ENCODE data around the gene CHCT1.
"Not testable (repeated sequence)": the region's sequence is repeated elsewhere in the genome, so short reads cannot be mapped to it uniquely, and the experiment has no call there.

Gene CHCT1

DNA sequence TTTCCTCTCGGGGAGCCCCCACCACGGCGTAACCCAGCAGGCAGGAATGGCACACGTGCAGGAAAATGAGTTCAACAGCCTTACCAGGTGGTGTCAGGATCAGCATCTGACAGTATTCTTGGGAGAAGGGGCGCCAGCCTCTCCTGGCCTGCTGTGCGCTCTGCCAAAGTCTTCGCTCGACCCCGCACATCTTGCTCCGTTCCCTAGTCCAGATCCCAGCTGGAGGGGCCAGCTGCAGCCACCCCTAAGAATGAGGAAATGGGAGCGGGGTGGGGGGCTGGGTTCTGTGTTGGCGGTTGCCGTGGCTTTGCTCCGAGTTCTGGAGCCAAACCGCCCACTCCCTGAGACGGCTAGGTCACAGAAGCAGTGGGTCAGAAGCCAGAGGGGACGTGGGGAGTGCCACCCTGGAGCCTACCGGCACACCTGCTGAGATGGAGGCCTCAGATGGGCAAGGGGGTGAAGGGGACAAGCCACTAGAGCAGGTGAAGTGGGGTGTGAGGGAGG, at the start of gene CHCT1:
Gene CHCT1 (plus strand): TSS at position 328 of the 504 bp plus-strand sequence. CDS start 104 bp downstream, at position 432.
- DNase-seq (ENCODE audit: low read depth in 1 of 2, low spot score in 1 of 2) = no peak

DNA sequence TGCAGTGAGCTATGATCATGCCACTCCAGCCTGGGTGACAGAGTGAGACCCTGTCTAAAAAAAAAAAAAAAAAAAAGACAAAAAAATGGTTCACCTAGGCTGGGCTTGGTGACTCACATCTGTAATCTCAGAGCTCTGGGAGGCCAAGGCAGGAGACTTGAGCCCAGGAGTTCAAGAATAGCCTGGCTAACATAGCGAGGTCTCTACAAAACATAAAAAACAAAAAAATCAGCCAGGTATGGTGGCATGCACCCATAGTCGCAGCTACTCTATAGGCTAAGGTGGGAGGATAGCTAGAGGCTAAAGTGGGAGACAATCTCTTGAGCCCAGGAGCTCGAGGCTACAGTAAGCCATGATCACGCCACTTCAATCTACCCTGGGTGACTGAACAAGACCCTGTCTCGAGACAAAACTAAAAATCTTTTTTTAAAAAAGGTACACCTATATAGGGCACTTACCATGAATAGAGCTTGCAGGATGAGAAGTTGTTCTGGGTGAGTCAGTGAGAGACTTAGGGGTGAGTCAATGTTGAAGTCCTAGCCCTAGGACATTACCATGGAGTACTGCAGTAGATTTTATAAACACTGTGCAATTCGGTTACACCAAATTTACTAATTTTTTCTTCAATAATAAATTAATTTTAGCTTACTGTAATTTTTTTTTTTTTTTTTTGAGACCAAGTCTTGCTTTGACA, 49.4 kb upstream of the CHCT1 start:
- no peak for DNase-seq (ENCODE audit: low read depth in 1 of 2, low spot score in 1 of 2)

DNA sequence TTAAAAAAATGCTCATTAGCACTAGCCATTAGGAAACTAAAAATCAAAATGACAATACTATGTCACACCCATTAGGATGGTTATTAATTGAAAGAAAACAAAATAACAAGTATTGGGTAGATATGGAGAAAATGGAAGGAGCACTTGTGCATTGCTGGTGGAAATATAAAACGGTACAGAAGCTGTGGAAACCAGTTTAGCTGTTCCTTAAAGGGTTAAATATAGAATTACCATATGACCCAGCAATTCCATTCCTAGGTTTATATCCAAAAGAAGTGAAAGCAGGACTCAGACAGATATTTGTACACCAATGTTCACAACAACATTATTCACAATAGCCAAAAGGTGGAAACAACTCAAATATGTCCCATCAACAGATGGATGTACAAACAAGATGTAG, 44.1 kb upstream of the CHCT1 start:
- DNase-seq (ENCODE audit: low read depth in 1 of 2, low spot score in 1 of 2) = not testable (repeated sequence)

DNA sequence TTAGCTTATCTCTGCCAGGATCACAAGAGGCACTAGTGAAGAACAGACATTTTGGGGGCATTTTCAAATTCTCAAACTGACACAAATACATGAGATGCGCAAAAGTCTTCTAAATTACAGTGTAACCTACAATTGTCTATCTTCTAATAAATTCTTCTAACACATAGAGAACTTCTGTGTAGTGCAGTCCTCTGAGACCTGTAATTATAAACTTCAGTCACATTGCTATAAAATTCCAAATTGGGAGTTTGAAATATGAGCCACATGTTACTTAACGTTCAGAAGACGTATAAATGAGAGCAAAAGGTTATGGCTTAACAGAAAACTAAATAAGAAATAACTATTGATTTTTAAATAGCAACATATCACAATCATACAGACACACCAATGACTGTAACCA, 42.8 kb upstream of the CHCT1 start:
- DNase-seq (ENCODE audit: low read depth in 1 of 2, low spot score in 1 of 2) = not testable (repeated sequence)

DNA sequence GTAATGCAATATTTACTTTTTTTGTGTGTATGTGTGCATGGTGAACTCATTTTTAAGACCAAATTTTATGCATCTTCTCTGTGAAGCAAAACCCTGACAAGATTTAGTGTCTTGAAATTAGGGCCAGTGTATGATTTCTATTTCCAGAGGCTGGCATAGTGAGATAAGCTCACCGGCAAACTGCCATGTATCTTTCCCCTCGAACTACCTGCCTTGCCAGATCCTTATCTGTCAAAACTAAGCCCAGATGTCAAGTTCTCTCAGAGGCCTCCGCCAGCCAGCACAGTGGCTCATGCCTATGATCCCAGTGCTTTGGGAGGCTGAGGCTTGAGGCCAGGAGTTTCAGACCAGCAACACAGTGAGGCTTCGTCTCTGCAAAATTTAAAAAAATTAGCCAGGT, 40.3 kb upstream of the CHCT1 start:
- no peak for DNase-seq (ENCODE audit: low read depth in 1 of 2, low spot score in 1 of 2)

DNA sequence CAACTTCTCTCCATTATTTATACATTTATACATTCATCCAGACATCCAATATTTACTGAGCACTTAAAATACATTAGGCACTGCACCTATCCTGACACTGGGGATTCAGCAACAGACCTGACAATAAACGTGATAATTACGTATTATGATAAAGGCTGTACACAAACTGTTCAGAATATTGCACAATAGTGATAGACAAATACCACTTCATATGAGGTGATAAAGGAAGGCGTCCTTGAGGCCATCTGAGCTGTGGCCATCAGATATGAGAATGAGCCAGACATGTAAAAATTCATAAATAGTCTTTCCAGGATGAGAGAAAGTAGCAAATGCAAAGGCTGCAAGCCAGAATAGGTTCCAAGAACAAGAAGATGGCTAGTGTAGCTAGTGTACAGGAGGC, 38.9 kb upstream of the CHCT1 start:
- DNase-seq (ENCODE audit: low read depth in 1 of 2, low spot score in 1 of 2) = no peak

DNA sequence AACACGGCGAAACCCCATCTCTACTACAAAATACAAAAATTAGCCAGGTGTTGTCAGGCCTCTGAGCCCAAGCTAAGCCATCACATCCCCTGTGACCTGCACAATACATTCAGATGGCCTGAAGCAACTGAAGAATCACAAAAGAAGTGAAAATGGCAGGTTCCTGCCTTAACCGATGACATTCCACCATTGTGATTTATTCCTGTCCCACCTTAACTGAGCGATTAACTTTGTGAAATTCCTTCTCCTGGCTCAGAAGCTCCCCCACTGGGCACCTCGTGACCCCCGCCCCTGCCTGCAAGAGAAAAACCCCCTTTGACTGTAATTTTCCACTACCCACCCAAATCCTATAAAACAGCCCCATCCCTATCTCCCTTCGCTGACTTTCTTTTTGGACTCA, 37.4 kb upstream of the CHCT1 start:
- DNase-seq (ENCODE audit: low read depth in 1 of 2, low spot score in 1 of 2) = not testable (repeated sequence)

DNA sequence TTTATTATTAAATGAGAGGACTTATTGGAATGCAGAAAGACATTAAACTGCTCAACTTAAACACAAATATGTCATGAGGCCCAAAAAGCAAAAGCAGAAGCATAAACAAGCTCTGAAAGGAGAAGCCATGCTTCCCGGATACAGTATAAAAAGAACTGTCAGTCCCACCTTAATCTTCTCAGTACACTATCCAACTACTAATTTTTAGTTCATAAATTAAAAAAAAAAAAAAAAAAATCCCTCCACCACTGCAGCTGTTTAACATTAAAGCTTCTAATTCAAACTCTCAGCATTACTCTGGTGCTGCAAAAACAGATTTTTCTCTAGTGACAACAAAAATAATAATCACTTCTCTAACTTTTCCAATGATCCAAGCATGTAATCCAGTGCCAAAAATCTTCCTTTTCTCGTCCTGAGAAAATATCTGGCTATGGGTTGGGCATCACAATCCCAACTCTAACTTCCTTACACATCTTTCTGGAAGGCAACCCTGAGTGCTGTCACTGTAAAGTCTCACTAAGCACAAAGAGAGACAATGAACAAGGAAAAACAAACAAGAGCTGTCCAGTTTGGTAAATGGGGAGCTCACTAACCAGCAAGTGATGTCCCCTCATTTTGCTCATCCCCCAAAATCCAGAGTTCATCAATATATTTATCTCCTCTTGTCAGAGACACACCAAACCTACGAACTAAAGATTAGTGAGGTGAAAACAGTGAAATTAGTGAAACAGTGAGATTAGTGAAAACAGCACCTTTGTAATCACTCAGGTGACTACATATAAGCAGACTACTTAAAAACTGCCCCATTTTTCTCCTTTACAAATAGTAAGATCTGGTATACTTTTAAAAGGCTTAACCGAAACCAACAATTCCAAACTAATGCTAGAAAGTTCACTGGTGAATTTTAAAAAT, 35.9 kb upstream of the CHCT1 start:
- no peak for DNase-seq (ENCODE audit: low read depth in 1 of 2, low spot score in 1 of 2)

DNA sequence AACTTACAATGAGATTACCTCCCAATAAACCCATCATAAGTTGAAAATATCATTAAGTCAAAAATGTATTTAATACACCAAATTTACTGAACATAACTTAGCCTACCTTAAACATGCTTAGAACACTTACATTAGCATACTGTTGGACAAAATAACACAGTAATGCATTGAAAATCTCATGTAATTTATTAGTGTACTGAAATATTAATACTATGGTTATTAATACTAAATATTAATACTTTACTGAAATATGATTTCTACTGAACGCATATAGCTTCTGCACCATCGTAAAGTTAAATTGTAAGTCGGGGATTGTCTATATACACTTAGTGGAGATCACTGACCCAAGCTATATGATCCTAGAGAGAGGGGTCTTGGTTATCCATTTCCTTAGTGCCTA, 34.6 kb upstream of the CHCT1 start:
- no peak for DNase-seq (ENCODE audit: low read depth in 1 of 2, low spot score in 1 of 2)

DNA sequence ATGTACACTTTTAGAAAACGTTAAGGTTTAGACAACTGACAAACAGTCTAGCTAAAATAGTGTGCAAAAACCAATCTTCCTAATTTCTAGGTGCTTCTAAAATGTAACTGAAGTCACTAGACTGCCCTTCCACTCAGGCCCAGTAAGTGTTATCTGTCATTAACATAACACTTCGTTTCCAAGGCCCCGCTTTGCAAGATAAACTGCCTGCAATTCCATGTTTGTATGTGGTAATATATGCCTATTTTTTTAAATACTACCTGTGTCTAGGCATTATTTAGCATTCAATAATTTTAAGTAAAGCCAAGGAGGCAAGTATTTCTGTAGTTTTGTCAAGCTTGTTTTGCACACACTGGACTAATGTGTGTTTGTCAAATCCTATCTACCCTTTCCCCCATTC, 33.5 kb upstream of the CHCT1 start:
- no peak for DNase-seq (ENCODE audit: low read depth in 1 of 2, low spot score in 1 of 2)

DNA sequence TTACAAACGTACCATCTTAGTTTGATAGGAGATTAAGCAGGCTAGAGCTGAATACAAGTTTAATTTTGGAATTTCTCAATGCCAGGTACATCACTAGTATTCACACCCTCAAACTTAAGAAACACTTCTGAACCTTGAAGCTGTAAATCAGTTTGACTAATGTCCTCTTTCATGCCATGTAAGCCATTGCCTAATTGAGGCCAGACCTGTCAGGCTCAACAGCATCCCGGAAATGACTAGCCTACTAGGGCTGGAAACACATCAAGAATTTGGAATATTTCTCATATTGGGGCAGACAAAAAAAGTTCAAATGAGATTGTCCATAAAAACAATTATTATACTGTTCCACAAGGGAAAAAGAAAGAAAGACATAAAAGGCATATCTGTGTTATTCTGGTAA, 32.1 kb upstream of the CHCT1 start:
- DNase-seq (ENCODE audit: low read depth in 1 of 2, low spot score in 1 of 2) = no peak

DNA sequence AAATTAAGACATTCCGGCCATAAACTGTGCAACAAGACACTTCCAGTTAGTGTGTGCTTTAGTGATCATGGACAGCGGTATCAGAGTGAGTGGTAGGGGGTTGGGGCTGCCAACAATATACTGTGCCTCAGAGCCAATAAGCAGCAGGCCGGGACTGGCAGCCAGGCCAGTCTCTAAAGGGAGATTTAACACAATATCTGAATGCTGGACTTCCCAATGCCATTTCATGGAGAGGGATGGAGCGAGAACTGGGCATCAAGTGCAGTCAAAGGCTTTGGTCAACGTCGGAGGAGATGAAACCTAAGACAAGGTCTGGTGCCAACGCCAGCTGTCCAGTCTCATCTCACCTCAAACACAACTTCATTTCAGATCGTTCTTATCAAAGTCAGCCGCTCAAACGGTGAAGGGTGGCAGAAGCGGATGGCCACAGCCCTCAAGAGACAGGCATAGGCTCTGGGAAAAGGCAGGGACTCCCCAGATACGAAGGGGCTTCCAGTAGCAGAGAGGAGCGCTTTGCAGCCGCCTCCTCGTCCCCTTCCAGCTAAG, 31.3 kb upstream of the CHCT1 start:
- DNase-seq (ENCODE audit: low read depth in 1 of 2, low spot score in 1 of 2) = peak in 1 of 2 donors; percentile 1

DNA sequence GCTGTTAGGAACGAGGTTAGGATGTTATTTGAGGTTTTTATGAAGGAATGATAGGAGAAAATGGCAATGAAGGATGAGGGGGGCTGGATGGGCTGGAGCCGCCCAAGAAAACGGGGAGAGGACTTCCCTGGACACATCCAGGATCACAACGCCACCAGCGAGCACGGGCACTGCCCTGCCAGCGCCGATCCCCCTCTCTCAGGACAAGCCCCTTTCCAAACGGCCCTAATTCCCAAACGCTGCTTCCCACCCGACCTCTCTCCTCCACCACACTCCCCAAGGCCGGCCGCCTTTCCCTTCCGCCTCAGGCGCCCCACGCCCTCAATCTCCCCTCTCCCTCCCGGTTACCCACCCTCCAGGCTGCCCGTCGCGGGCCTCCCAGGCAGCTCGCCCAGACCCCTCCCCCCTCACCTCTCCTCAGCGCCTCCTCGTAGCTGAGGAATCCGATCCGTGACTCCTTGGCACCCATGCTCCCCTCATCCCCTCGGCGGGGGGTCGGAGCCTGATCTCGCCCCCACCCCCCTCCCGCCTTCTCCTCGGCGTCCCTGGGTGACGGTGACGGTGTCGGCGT, 30.7 kb upstream of the CHCT1 start:
- DNase-seq (ENCODE audit: low read depth in 1 of 2, low spot score in 1 of 2) = no peak

DNA sequence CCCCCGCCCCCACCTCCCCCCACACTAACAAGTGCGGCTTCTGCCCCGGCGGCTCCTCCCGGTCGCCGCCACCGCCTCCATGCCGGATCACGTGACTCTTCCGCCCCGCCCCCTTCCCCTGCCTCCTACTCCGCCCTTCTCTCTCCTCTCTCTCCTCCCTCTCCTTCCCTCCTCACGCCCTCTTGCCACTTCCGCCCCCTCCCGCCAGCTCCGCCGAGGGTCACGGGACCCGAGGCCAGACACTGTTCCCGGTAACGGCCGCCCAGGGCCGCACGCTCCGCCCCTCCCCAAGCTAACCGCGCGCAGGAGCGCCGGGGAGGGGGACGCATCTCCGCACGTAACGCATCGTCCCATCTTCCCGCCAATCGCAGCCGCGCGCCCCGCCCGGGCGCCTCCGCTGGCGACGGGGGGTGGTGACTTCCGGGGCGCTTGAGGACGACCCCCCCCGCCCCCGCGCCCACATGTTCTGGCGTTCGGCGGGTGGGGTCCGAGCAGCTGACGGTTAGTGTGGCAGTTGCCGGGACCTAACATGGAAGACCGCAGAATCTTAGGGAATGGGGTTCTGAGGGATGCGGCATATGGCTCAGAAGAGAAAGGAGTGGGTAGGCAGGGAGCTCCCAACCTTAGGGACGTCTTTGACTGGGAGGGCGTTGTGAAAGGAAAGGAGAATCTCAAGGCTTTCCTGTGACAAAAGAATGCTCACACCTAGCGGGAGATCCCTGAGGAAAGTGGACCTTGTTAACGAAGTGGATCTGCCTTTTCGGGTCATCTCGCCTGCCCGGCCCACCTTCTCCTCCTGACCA, 30.0 kb upstream of the CHCT1 start, which contains the start of gene USP32:
Gene USP32 (minus strand): TSS at position 92 of the 803 bp plus-strand sequence. CDS start 194 bp downstream, outside the sequence.
- peak; percentile 92 to 95 for DNase-seq (ENCODE audit: low read depth in 1 of 2, low spot score in 1 of 2)

DNA sequence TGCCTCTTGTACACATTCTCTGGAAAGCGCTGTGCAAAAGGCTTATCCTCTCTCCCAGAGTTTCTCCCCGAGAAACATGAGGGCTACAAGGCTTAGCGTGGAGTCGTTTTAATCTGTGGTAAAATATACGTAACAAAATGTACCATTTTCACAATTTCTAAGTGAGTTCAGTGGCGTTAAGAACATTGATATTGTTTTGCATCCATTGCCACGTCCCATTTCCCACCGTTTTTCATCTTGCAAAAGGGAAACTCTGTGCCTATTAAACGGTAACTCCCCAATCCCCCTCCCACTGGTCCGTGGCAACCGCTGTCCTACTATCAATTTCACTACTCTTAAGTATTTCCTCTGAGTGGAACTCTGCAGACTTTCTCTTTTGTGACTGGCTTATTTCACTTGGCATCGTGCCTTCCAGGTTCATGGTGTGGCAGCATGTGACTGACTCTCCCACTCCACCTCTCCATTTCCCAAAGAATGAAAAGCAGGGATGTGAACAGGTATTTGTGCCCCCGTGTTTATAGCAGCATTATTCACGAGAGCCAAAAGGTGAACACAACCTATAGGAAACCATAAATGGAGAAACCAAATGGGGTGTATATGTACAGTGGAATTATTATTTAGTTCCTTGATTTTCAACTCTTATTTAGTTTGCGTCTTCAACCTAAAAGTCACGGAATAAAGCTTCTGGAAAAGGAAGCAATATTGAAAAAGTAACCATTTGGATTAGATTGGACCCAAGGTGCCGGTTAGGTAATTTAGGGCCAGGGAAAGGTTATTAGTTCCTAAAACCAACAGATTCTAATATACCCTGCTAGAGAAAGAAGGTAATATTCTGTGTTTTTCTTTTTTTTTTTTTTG, 29.2 kb upstream of the CHCT1 start:
- peak; percentile 4 to 30 for DNase-seq (ENCODE audit: low read depth in 1 of 2, low spot score in 1 of 2)

DNA sequence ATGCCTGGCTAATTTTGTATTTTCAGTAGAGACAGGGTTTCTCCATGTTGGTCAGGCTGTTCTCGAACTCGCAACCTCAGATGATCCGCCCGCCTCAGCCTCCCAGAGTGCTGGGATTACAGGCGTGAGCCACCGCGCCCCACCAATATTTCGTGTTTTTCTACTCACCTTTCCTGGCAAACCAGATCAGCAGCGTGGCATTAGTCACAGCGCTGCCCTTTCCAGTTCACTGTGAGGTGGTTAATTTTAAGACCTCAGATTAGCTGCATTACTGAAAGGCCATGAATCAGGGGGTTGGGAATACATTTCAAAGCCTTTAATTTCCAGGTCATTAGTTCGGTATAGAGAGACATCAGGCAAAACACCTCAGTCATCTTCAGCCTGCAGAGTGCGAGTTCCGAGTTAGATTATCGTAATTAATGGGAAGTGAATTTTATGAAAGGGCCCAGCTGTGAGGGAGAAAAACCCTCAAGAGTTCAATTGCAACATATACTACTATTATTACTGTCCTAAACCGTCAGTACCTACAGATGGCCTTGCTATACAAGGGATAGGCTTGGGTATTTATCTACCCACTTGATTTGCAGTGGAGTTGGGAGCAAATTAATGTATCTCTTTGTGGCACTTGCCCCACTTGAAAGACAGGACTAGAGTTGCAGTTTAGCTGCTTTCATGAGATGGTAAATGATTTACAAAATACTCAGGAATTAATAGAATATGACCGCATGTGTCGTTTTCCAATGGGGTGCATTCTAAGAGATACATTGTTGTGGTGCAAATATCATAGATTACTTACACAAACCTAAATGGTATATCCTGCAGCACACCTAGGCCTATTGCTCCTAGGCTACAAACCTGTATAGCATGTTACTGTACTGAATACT, 28.2 kb upstream of the CHCT1 start:
- no peak for DNase-seq (ENCODE audit: low read depth in 1 of 2, low spot score in 1 of 2)

DNA sequence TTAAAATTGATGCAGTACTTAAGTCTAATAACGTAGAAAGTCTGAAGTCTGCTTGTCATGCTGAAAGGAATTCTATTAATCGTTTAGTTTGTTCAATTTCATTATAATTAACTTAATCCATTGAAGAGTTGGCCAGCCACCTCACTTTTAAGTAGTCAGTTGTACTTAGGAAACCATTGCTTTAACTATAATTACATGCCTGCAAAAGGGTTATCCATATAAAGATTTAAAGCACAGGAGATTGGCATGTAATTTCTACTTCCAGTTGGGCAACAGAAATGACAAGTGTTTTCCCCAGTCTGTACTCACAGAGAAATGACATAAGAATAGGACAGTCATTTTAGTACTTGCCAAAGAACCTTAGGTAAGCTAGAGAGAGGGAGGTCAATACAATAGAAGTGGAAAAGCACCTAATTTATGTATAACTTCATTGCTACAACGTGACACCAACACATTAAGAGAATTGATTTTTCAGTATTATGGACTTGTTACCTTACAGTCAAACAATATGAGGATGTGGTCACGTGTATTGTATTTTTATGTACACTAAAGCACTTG, 26.7 kb upstream of the CHCT1 start:
- no peak for DNase-seq (ENCODE audit: low read depth in 1 of 2, low spot score in 1 of 2)

DNA sequence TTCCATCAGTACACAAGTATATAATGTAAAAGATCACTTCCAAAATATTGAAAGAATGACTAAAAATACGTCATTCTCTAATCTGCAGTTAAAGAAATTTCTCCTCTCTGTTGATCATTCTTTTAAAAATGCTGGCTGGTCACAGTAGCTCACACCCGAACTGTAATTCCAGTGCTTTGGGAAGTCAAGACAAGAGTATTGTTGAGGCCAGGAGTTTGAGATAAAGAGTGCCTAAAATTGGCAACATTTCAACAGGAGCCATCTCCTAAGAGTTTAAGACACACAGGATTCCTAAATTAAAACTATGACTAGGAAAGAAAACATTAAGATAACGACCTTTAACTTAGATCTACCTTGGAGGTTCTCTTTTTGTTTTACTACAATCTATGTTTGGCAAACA, 25.9 kb upstream of the CHCT1 start:
- no peak for DNase-seq (ENCODE audit: low read depth in 1 of 2, low spot score in 1 of 2)

All from activated CD4-positive, alpha-beta T cell treated with anti-CD3 and anti-CD28 coated beads, Interleukin-2, amount 50 U/mL, for 24 hours (primary cell).